Upper lobe of right lung (tissue), 1 donor: ENCODE results near the gene EFS. TPM values are rescaled to one million over a fixed set of nuclear protein-coding genes. Genes with fewer than 3 reads are reported as not detected.
"Not testable (repeated sequence)": the region's sequence is repeated elsewhere in the genome, so short reads cannot be mapped to it uniquely, and the experiment has no call there.

Source experiments
- ATAC-seq: fragments of 200-7000 bp; cut with Tn5 transposase; one replicate; pipeline ENCODE4 v1.9.1; 2020; ENCODE audit warnings: mild to moderate bottlenecking, moderate library complexity
- DNase-seq: peaks from one replicate; pipeline ENCODE4 v3.0.0-alpha.2; 2020
- H3K27ac ChIP-seq: fragments of 200-600 bp; one replicate; pipeline ENCODE4 v1.8.0; 2022
- H3K27me3 ChIP-seq: fragments of 200-600 bp; one replicate; pipeline ENCODE4 v1.8.0; 2022; ENCODE audit warnings: mild to moderate bottlenecking
- H3K36me3 ChIP-seq: fragments of 200-600 bp; one replicate; pipeline ENCODE4 v1.8.0; 2022
- H3K4me1 ChIP-seq: fragments of 200-600 bp; one replicate; pipeline ENCODE4 v1.8.0; 2022
- H3K4me3 ChIP-seq: fragments of 200-600 bp; one replicate; pipeline ENCODE4 v1.8.0; 2022; ENCODE audit warnings: mild to moderate bottlenecking
- H3K9me3 ChIP-seq: fragments of 200-600 bp; one replicate; pipeline ENCODE4 v1.8.0; 2022
- CTCF ChIP-seq: fragments of 200-600 bp; IDR thresholded peaks from one replicate; pipeline ENCODE4 v1.8.0; 2022; ENCODE audit warnings: antibody characterized with exemption
- intact Hi-C: fragments of 100-400 bp; cut with DNase I; formaldehyde crosslinking; loops from one replicate; pipeline ENCODE4 v1.11.0; 2022
- total RNA-seq: library from RNA; stranded (reverse); fragmentation: NEBNext Ultra II Directional; extraction: Animal tissue kit (Norgen Biotek cat#: 25700); gene quantifications from one replicate; pipeline ENCODE4 v1.2.1, GENCODE V29; 2021
- donor health status: DM: no; HTN: yes; CAD: no; lungs with severe emphysema.

EFS gene
- total RNA-seq, 1 donor from 2014 or later, result 10.4 TPM

- no peak for DNase-seq
Measured at GRCh38 chr14:23335623-23336022, 29.3 kb downstream of the EFS start.

GRCh38 chr14:23327947-23328744 lies 36.8 kb downstream of the EFS start:
- intact Hi-C loops, result loop anchor here (5.0 kb wide), 1 partner anchor 49 kb away; the partner anchor contains the start of gene CMTM5
- DNase-seq, result no peak

More at GRCh38 chr14:23335623-23336022, 29.3 kb downstream of the EFS start:
- ATAC-seq, result no peak
- TF ChIP-seq CTCF, result no peak
- Histone ChIP-seq H3K27me3 (no peaks in the 10 kb centered on the region), H3K36me3 (no peaks in the 10 kb centered on the region), H3K4me3 (no peak overlapping the region), H3K27ac (no peak overlapping the region), H3K9me3 (no peaks in the 10 kb centered on the region), H3K4me1 (no peaks in the 10 kb centered on the region)
- intact Hi-C loops, result no loop called here

GRCh38 chr14:23326491-23327332 lies 38.3 kb downstream of the EFS start:
- no peak overlapping the region for H3K4me3 ChIP-seq
- intact Hi-C loops, result loop anchor here (5.0 kb wide), 1 partner anchor 51 kb away; the partner anchor contains the start of gene CMTM5
- no peak overlapping the region for H3K27ac ChIP-seq
- no peaks in the 10 kb centered on the region for H3K27me3 ChIP-seq
- no peak for TF ChIP-seq CTCF
- DNase-seq, result no peak
- no peaks in the 10 kb centered on the region for H3K9me3 ChIP-seq
- H3K4me1 ChIP-seq, result peaks cover 15% of the 10 kb centered on the region
- peaks cover 29% of the 10 kb centered on the region for H3K36me3 ChIP-seq
- ATAC-seq, result no peak

More at GRCh38 chr14:23327947-23328744, 36.8 kb downstream of the EFS start:
- Histone ChIP-seq H3K27me3 (no peaks in the 10 kb centered on the region), H3K36me3 (peaks cover 26% of the 10 kb centered on the region), H3K4me1 (peaks cover 6% of the 10 kb centered on the region), H3K4me3 (no peak overlapping the region), H3K9me3 (no peaks in the 10 kb centered on the region), H3K27ac (no peak overlapping the region)
- peak; percentile 91 for ATAC-seq
- TF ChIP-seq CTCF, result peak; percentile 89

- H3K27me3 ChIP-seq, DNase-seq, H3K27ac ChIP-seq, ATAC-seq, H3K4me3 ChIP-seq, H3K9me3 ChIP-seq: not testable (repeated sequence)
- Histone ChIP-seq H3K4me1 (peaks cover 15% of the 10 kb centered on the region), H3K36me3 (peaks cover 29% of the 10 kb centered on the region)
- intact Hi-C loops, result loop anchor here (5.0 kb wide), 1 partner anchor 52 kb away; the partner anchor contains the start of gene CMTM5
Measured at GRCh38 chr14:23325746-23326145, 39.2 kb downstream of the EFS start.

GRCh38 chr14:23324993-23325392 lies 40.0 kb downstream of the EFS start:
- H3K27me3 ChIP-seq, result no peaks in the 10 kb centered on the region
- no peak for DNase-seq
- H3K9me3 ChIP-seq, result no peaks in the 10 kb centered on the region
- peaks cover 22% of the 10 kb centered on the region for H3K4me1 ChIP-seq
- peaks cover 29% of the 10 kb centered on the region for H3K36me3 ChIP-seq
- no peak for ATAC-seq
- H3K4me3 ChIP-seq, result no peak overlapping the region
- intact Hi-C loops, result loop anchor here (5.0 kb wide), 1 partner anchor 52 kb away; the partner anchor contains the start of gene CMTM5
- no peak for TF ChIP-seq CTCF
- no peak overlapping the region for H3K27ac ChIP-seq

- no peak for TF ChIP-seq CTCF
- no peak for ATAC-seq
- Histone ChIP-seq H3K27me3 (no peaks in the 10 kb centered on the region), H3K9me3 (no peaks in the 10 kb centered on the region), H3K4me1 (peaks cover 22% of the 10 kb centered on the region), H3K36me3 (peaks cover 29% of the 10 kb centered on the region), H3K27ac (no peak overlapping the region), H3K4me3 (no peak overlapping the region)
- intact Hi-C loops, result no loop called here
- DNase-seq, result no peak
Measured at GRCh38 chr14:23324455-23324846, 40.5 kb downstream of the EFS start.
